NB4 (cell line): ENCODE data around the gene CLSTN1.

ENCODE experiments used
- DNase-seq: peaks from one replicate; pipeline ENCODE4 v3.0.0; 2010; ENCODE audit warnings: low read depth
- H3K4me3 ChIP-seq: one replicate; pipeline ENCODE4 v1.5.1; 2011; ENCODE audit warnings: mild to moderate bottlenecking, low read depth, low read length, moderate library complexity
- CTCF ChIP-seq: IDR thresholded peaks from one replicate; pipeline ENCODE4 v1.5.1; 2012; ENCODE audit warnings: low read depth, low read length
- MAX ChIP-seq: IDR thresholded peaks from 2 replicates; pipeline ENCODE4 v1.6.1; 2011; ENCODE audit warnings: low read depth, low read length
- MYC ChIP-seq: IDR thresholded peaks from 2 replicates; pipeline ENCODE4 v1.6.1; 2011; ENCODE audit warnings: low read depth, low read length
- POLR2A ChIP-seq: IDR thresholded peaks from 2 replicates; pipeline ENCODE4 v1.6.1; 2011; ENCODE audit warnings: mild to moderate bottlenecking; ENCODE audit not compliant: insufficient read length; ENCODE audit errors: extremely low read depth

Gene CLSTN1

GRCh38 chr1:9849691-9850441, 26.1 kb upstream of the CLSTN1 start:
- TF ChIP-seq CTCF: no peak
- no peak for TF ChIP-seq POLR2A
- no peak for TF ChIP-seq MAX
- no peak for TF ChIP-seq MYC
- H3K4me3 ChIP-seq: no peak overlapping the region
- DNase-seq: no peak

GRCh38 chr1:9848022-9848421, 24.3 kb upstream of the CLSTN1 start:
- TF ChIP-seq MYC: no peak
- no peak for TF ChIP-seq MAX
- TF ChIP-seq POLR2A: no peak
- no peak for TF ChIP-seq CTCF
- H3K4me3 ChIP-seq: no peak overlapping the region
- no peak for DNase-seq

GRCh38 chr1:9847269-9847668, 23.5 kb upstream of the CLSTN1 start:
- DNase-seq: no peak
- no peak for TF ChIP-seq CTCF
- TF ChIP-seq MYC: no peak
- TF ChIP-seq POLR2A: no peak
- no peak for TF ChIP-seq MAX
- H3K4me3 ChIP-seq: no peak overlapping the region

- DNase-seq: no peak
- TF ChIP-seq MAX (no peak), POLR2A (no peak), CTCF (no peak), MYC (no peak)
- H3K4me3 ChIP-seq: no peak overlapping the region
Measured at GRCh38 chr1:9846611-9847171, 22.9 kb upstream of the CLSTN1 start.

GRCh38 chr1:9845914-9846313, 22.1 kb upstream of the CLSTN1 start:
- H3K4me3 ChIP-seq: no peak overlapping the region
- DNase-seq: no peak
- no peak for TF ChIP-seq POLR2A
- no peak for TF ChIP-seq MYC
- TF ChIP-seq MAX: no peak
- no peak for TF ChIP-seq CTCF
